CD14-positive monocyte (primary cell): Measurements from ENCODE around the gene ITPR2. TPM values are rescaled to one million over a fixed set of nuclear protein-coding genes. Genes with fewer than 3 reads are reported as not detected.
"Not testable (repeated sequence)": the region's sequence is repeated elsewhere in the genome, so short reads cannot be mapped to it uniquely, and the experiment has no call there.

Experiments used
- DNase-seq, 3 donors: peaks; one replicate each; pipeline ENCODE4 v3.0.0-alpha.2; 2011 to 2022
- H2AFZ ChIP-seq: 2 replicates; pipeline ENCODE4 v1.6.0; 2012; ENCODE audit warnings: mild to moderate bottlenecking, low read depth, low read length, inconsistent platforms; ENCODE audit not compliant: insufficient read depth, poor library complexity, severe bottlenecking
- H3K27ac ChIP-seq, 2 donors: 1 replicate in 1 of 2; 2 replicates in 1 of 2; pipeline ENCODE4 v1.5.1; 2012 to 2013; ENCODE audit warnings: low read length in 2 of 2, control low read depth in 1 of 2, inconsistent platforms in 1 of 2, low read depth in 1 of 2, mild to moderate bottlenecking in 1 of 2
- H3K27me3 ChIP-seq, 2 donors: one replicate each; pipeline versions ENCODE4 v1.6.0 to v1.6.1; 2011 to 2013; ENCODE audit warnings: low read length in 2 of 2; ENCODE audit not compliant: control insufficient read depth in 2 of 2, insufficient read depth in 2 of 2
- H3K36me3 ChIP-seq, 2 donors: replicated peaks in 1 of 2; 1 replicate in 1 of 2; 2 replicates in 1 of 2; pipeline versions ENCODE4 v1.5.1 to v1.6.1; 2012 to 2013; ENCODE audit warnings: low read length in 2 of 2, control low read depth in 1 of 2, inconsistent platforms in 1 of 2, mild to moderate bottlenecking in 1 of 2; ENCODE audit not compliant: insufficient read depth in 2 of 2, control insufficient read depth in 1 of 2
- H3K4me1 ChIP-seq, 2 donors: 1 replicate in 1 of 2; 2 replicates in 1 of 2; pipeline versions ENCODE4 v1.5.1 to v1.6.1; 2012 to 2013; ENCODE audit warnings: low read length in 2 of 2, control low read depth in 1 of 2, inconsistent platforms in 1 of 2, mild to moderate bottlenecking in 1 of 2, moderate library complexity in 1 of 2; ENCODE audit not compliant: insufficient read depth in 2 of 2, control insufficient read depth in 1 of 2
- H3K4me2 ChIP-seq: replicated peaks from 2 replicates; pipeline ENCODE3; 2012; ENCODE audit warnings: low read length, moderate library complexity, mild to moderate bottlenecking; ENCODE audit not compliant: poor library complexity, severe bottlenecking; ENCODE audit errors: extremely low read depth
- H3K4me3 ChIP-seq, 3 experiments: fragments of 200-600 bp in 1 of 3; sonication (generic) in 1 of 3; replicated peaks in 1 of 3; 1 replicate in 2 of 3; 2 replicates in 1 of 3; pipeline ENCODE4 v1.5.1; 2011 to 2013; ENCODE audit warnings: low read length in 3 of 3, mild to moderate bottlenecking in 3 of 3, control low read depth in 2 of 3, low read depth in 2 of 3, inconsistent platforms in 1 of 3, moderate library complexity in 1 of 3
- H3K79me2 ChIP-seq: 2 replicates; pipeline ENCODE4 v1.6.0; 2012; ENCODE audit warnings: mild to moderate bottlenecking, control low read depth, inconsistent platforms, low read length, moderate library complexity; ENCODE audit not compliant: insufficient read depth
- H3K9ac ChIP-seq: 2 replicates; pipeline ENCODE4 v1.6.0; 2017; ENCODE audit warnings: low read length, mild to moderate bottlenecking; ENCODE audit not compliant: insufficient read depth, poor library complexity, severe bottlenecking
- H3K9me3 ChIP-seq, 2 donors: replicated peaks in 1 of 2; 1 replicate in 1 of 2; 2 replicates in 1 of 2; pipeline versions ENCODE4 v1.5.1 to v1.6.1; 2012 to 2013; ENCODE audit warnings: low read length in 2 of 2, control low read depth in 1 of 2; ENCODE audit not compliant: control insufficient read depth in 1 of 2, insufficient read depth in 1 of 2
- H4K20me1 ChIP-seq: 2 replicates; pipeline ENCODE4 v1.6.0; 2012; ENCODE audit warnings: mild to moderate bottlenecking, low read length, control low read depth, moderate library complexity; ENCODE audit not compliant: insufficient read depth
- H3K27ac Mint-ChIP-seq, 7 donors: one replicate each; pipeline ENCODE4 v1.8.0; 2020; ENCODE audit warnings: mild to moderate bottlenecking in 7 of 7, mixed read lengths in 7 of 7, moderate library complexity in 6 of 7, inconsistent platforms in 2 of 7
- H3K27me3 Mint-ChIP-seq, 3 donors: one replicate each; pipeline ENCODE4 v1.8.0; 2021 to 2022; ENCODE audit warnings: low read depth in 3 of 3, mild to moderate bottlenecking in 3 of 3, mixed read lengths in 3 of 3, moderate library complexity in 3 of 3, inconsistent platforms in 1 of 3
- H3K36me3 Mint-ChIP-seq, 2 donors: one replicate each; pipeline ENCODE4 v1.8.0; 2020; ENCODE audit warnings: mixed read lengths in 2 of 2, inconsistent platforms in 1 of 2, mild to moderate bottlenecking in 1 of 2
- H3K4me1 Mint-ChIP-seq: one replicate; pipeline ENCODE4 v1.8.0; 2020; ENCODE audit warnings: mild to moderate bottlenecking, mixed read lengths
- H3K4me3 Mint-ChIP-seq, 2 donors: one replicate each; pipeline ENCODE4 v1.8.0; 2020; ENCODE audit warnings: mild to moderate bottlenecking in 2 of 2, mixed read lengths in 2 of 2, moderate library complexity in 1 of 2
- H3K9me3 Mint-ChIP-seq, 7 donors: one replicate each; pipeline ENCODE4 v1.8.0; 2020 to 2022; ENCODE audit warnings: mixed read lengths in 7 of 7, mild to moderate bottlenecking in 6 of 7, moderate library complexity in 6 of 7, inconsistent platforms in 2 of 7
- WGBS: methylation state at CpG from one replicate; pipeline ENCODE4 v1.1.5; 2013; ENCODE audit warnings: missing lambda C conversion rate; ENCODE audit not compliant: insufficient coverage; 5-methylcytosine and 5-hydroxymethylcytosine counted together
- intact Hi-C, 2 donors: fragments of 100-400 bp; cut with micrococcal nuclease; formaldehyde crosslinking; loops; one replicate each; pipeline versions ENCODE4 v1.15.0 to v1.15.1; 2023
- polyA plus RNA-seq, 3 donors: library from polyadenylated mRNA; depleted of rRNA in 1 of 3; unstranded in 2 of 3; stranded (reverse) in 1 of 3; fragments of 300-500 nt in 2 of 3; fragments of >200 nt in 1 of 3; fragmentation: Illumina TruSeq in 2 of 3; gene quantifications; 1 replicate in 2 of 3; 2 replicates in 1 of 3; pipeline ENCODE4 v1.2.3, GENCODE V29; 2012 to 2021
- TF ChIP-seq, protein P1 (sequence below): fragments of 200-600 bp; IDR thresholded peaks from one replicate; pipeline ENCODE4 v1.8.0; 2022; ENCODE audit warnings: antibody characterized with exemption, mild to moderate bottlenecking

ITPR2 gene
- polyA plus RNA-seq, 3 donors = 2.7 to 6.4 (median 5.7) TPM

DNA sequence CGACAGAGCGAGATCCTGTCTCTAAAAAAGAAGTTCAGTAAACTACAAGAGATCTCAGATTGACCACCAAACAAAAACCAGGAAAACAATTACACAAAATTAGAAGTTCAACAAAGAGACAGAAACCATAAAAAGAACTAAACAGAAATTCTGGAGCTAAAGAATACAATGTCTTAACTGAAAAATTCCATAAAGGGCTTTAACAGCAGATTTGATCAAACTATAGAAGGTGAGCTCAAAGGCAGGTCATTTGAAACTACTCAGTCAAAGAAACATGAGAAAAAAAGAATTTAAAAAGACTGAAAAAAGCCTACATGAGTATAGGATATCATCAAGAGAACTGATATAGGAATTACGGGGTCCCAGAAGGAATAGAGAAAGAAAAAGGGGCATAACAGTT lies 71.2 kb downstream of the ITPR2 start:
- no peaks in the 10 kb centered on the region for H3K27me3 Mint-ChIP-seq
- Histone ChIP-seq H3K27ac (no peak overlapping the region), H3K4me3 (no peak overlapping the region), H3K27me3 (no peaks in the 10 kb centered on the region), H3K4me1 (no peaks in the 10 kb centered on the region), H2AFZ (no peak overlapping the region), H3K79me2 (peaks cover 7% of the 10 kb centered on the region), H3K9me3 (peaks cover 18 to 19% of the 10 kb centered on the region in 2 donors), H4K20me1 (peaks cover 18% of the 10 kb centered on the region), H3K4me2 (no peak overlapping the region), H3K36me3 (no peaks in the 10 kb centered on the region), H3K9ac (no peak overlapping the region)
- H3K4me3 Mint-ChIP-seq = no peak overlapping the region
- intact Hi-C loops = no loop called here
- DNase-seq = no peak
- no peaks in the 10 kb centered on the region for H3K4me1 Mint-ChIP-seq
- WGBS = no CpG with 5 or more reads among the region's 3 CpGs
- TF ChIP-seq, protein P1, sequence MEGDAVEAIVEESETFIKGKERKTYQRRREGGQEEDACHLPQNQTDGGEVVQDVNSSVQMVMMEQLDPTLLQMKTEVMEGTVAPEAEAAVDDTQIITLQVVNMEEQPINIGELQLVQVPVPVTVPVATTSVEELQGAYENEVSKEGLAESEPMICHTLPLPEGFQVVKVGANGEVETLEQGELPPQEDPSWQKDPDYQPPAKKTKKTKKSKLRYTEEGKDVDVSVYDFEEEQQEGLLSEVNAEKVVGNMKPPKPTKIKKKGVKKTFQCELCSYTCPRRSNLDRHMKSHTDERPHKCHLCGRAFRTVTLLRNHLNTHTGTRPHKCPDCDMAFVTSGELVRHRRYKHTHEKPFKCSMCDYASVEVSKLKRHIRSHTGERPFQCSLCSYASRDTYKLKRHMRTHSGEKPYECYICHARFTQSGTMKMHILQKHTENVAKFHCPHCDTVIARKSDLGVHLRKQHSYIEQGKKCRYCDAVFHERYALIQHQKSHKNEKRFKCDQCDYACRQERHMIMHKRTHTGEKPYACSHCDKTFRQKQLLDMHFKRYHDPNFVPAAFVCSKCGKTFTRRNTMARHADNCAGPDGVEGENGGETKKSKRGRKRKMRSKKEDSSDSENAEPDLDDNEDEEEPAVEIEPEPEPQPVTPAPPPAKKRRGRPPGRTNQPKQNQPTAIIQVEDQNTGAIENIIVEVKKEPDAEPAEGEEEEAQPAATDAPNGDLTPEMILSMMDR = no peak
- peaks cover 12 to 25% (median 19%) of the 10 kb centered on the region in 7 donors for H3K9me3 Mint-ChIP-seq
- peaks cover 20% of the 10 kb centered on the region in 2 donors for H3K36me3 Mint-ChIP-seq
- no peak overlapping the region for H3K27ac Mint-ChIP-seq

DNA sequence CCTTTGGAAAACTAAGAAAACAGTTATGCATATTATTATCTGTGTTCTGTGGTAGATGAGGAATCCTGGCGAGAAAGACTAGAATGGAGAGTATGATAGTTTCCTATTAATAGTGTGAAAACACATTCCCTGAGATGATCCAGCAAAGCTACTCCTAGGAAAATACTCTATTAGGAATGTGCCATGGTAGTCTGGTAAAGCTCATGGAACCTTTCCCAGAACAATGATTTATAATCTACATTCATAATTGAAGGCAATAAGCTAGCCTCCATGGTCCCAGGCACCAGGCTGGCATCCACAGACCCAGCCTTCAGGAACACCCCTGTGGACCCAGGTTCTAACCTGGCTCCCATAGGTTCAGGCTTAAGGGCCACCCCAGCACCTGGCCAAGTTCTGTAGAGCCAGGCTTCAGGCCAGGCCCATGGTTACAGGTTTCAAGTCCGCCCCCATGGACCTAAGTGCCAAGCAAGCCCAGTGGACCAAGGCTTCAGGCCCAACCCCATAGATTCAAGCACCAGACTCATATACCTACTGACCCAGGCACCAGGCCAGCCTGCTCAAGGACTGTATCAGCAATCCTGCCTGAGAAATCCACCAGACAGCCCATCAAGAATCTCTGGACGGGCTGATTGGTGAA lies 72.2 kb downstream of the ITPR2 start:
- no peaks in the 10 kb centered on the region for H3K4me1 ChIP-seq
- peaks cover 15 to 16% of the 10 kb centered on the region in 2 donors for H3K36me3 Mint-ChIP-seq
- no peak overlapping the region for H3K27ac Mint-ChIP-seq
- H2AFZ ChIP-seq = no peak overlapping the region
- H3K79me2 ChIP-seq = peaks cover 7% of the 10 kb centered on the region
- H3K4me3 Mint-ChIP-seq = no peak overlapping the region
- H3K27ac ChIP-seq = no peak overlapping the region
- no peaks in the 10 kb centered on the region for H3K27me3 ChIP-seq
- H3K9ac ChIP-seq = no peak overlapping the region
- peaks cover 19 to 22% of the 10 kb centered on the region in 2 donors for H3K9me3 ChIP-seq
- DNase-seq = no peak
- peaks cover 14 to 34% (median 23%) of the 10 kb centered on the region in 7 donors for H3K9me3 Mint-ChIP-seq
- H3K4me3 ChIP-seq = no peak overlapping the region
- H3K4me1 Mint-ChIP-seq = no peaks in the 10 kb centered on the region
- H3K27me3 Mint-ChIP-seq = no peaks in the 10 kb centered on the region
- TF ChIP-seq, protein P1 = no peak
- intact Hi-C loops = no loop called here
- no peaks in the 10 kb centered on the region for H3K36me3 ChIP-seq
- WGBS = 100% methylated on average over 1 of the region's 3 CpGs
- H4K20me1 ChIP-seq = peaks cover 18% of the 10 kb centered on the region
- no peak overlapping the region for H3K4me2 ChIP-seq

DNA sequence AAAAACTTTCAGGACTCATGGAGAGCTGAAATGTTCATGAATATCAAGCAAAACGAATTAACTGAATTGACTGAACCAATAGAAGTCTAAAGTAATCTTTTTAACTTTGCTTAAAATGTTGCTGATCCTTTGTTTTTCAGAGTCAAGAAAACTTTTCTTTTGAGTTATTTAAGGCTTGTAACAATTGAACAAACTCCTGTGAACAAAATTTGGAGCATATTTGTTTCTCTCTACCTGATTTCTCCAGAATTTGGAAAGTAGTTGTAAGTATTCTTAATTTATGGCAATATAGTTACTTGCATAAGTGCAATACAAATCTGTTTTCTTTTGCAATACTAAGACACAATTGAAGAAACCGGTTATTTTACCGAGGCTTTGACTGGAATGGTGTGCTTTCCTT lies 77.6 kb downstream of the ITPR2 start:
- peaks cover 46% of the 10 kb centered on the region for H4K20me1 ChIP-seq
- H3K4me2 ChIP-seq, H3K36me3 ChIP-seq, H3K27me3 Mint-ChIP-seq, H3K79me2 ChIP-seq, H3K27me3 ChIP-seq, H3K4me3 Mint-ChIP-seq, H2AFZ ChIP-seq, H3K4me3 ChIP-seq, H3K9ac ChIP-seq, DNase-seq, H3K4me1 ChIP-seq, H3K4me1 Mint-ChIP-seq, H3K27ac Mint-ChIP-seq, H3K36me3 Mint-ChIP-seq, intact Hi-C loops, H3K27ac ChIP-seq: not testable (repeated sequence)
- 100% methylated on average over 1 of the region's 3 CpGs for WGBS
- H3K9me3 Mint-ChIP-seq = peaks cover 4 to 20% (median 12%) of the 10 kb centered on the region in 7 donors
- peaks cover 8 to 13% of the 10 kb centered on the region in 2 donors for H3K9me3 ChIP-seq
